Fibroblast of lung (primary cell): ENCODE measurements around the gene ID3.

ENCODE experiments used
- CTCF ChIP-seq, 2 donors: IDR thresholded peaks in 1 of 2; conservative IDR thresholded peaks in 1 of 2; 1 replicate in 1 of 2; 2 replicates in 1 of 2; pipeline ENCODE4 v1.5.1; 2011 to 2012; ENCODE audit warnings: low read length in 2 of 2, control low read depth in 1 of 2, inconsistent platforms in 1 of 2, low read depth in 1 of 2, mild to moderate bottlenecking in 1 of 2
- EZH2 ChIP-seq: IDR thresholded peaks from 2 replicates; pipeline ENCODE4 v1.5.1; 2012; ENCODE audit warnings: low read length, control low read depth, mild to moderate bottlenecking; ENCODE audit errors: missing control alignments

GRCh38 chr1:23521588-23521987 lies 37.7 kb downstream of the ID3 start:
- TF ChIP-seq CTCF (conservative IDR thresholded peaks at IDR 0.05 in 1 of 2, IDR thresholded peaks at IDR 0.05 in 1 of 2; ENCODE audit: low read depth in 1 of 2, low read length in 2 of 2): no peak
- TF ChIP-seq EZH2: no peak
